KMS-11 (cell line): Measurements from ENCODE around the gene FAM120B.
"Not testable (repeated sequence)": the region's sequence is repeated elsewhere in the genome, so short reads cannot be mapped to it uniquely, and the experiment has no call there.

Experiments
- H2AFZ ChIP-seq: fragments of 200-600 bp; sonication (generic); 2 replicates; pipeline ENCODE4 v1.6.1; 2016; ENCODE audit warnings: antibody characterized with exemption, mixed run types, low read depth
- H3K27ac ChIP-seq: fragments of 200-600 bp; sonication (generic); 2 replicates; pipeline ENCODE4 v1.6.1; 2016; ENCODE audit warnings: mild to moderate bottlenecking, mixed run types
- H3K27me3 ChIP-seq: fragments of 200-600 bp; sonication (generic); 2 replicates; pipeline ENCODE4 v1.6.1; 2017; ENCODE audit warnings: mild to moderate bottlenecking, low read depth, mixed run types, moderate library complexity; ENCODE audit not compliant: insufficient read depth
- H3K36me3 ChIP-seq: fragments of 200-600 bp; sonication (generic); 2 replicates; pipeline ENCODE4 v1.6.1; 2017; ENCODE audit warnings: mild to moderate bottlenecking, mixed run types; ENCODE audit not compliant: insufficient read depth
- H3K4me1 ChIP-seq: fragments of 200-600 bp; sonication (generic); 2 replicates; pipeline ENCODE4 v1.6.1; 2016; ENCODE audit warnings: mild to moderate bottlenecking, low read depth, mixed run types; ENCODE audit not compliant: poor library complexity, severe bottlenecking
- H3K4me2 ChIP-seq: fragments of 200-600 bp; sonication (generic); 2 replicates; pipeline ENCODE4 v1.7.0; 2016; ENCODE audit warnings: mild to moderate bottlenecking, mixed run types
- H3K4me3 ChIP-seq: fragments of 200-600 bp; sonication (generic); IDR thresholded peaks from 2 replicates; pipeline ENCODE4 v1.6.1; 2017; ENCODE audit warnings: low read depth, low read length, mixed read lengths; ENCODE audit not compliant: insufficient read depth
- H3K79me2 ChIP-seq: fragments of 200-600 bp; sonication (generic); 2 replicates; pipeline ENCODE4 v1.6.1; 2016; ENCODE audit warnings: low read depth, mixed run types; ENCODE audit not compliant: insufficient read depth
- H3K9ac ChIP-seq: fragments of 200-600 bp; sonication (generic); 2 replicates; pipeline ENCODE4 v1.6.1; 2016; ENCODE audit warnings: mild to moderate bottlenecking, mixed run types
- H4K20me1 ChIP-seq: fragments of 200-600 bp; sonication (generic); 2 replicates; pipeline ENCODE4 v1.6.1; 2016; ENCODE audit warnings: mild to moderate bottlenecking, mixed run types; ENCODE audit not compliant: insufficient read depth
- CTCF ChIP-seq: fragments of 200-600 bp; sonication (generic); conservative IDR thresholded peaks from 2 replicates; pipeline ENCODE4 v1.6.1; 2017; ENCODE audit warnings: low read depth, mild to moderate bottlenecking, antibody characterized with exemption, low read length, moderate library complexity, mixed read lengths

Gene FAM120B

GRCh38 chr6:170329321-170329720, 22.8 kb downstream of the FAM120B start:
- no peak overlapping the region for H2AFZ ChIP-seq
- H3K4me3 ChIP-seq: no peak overlapping the region
- H3K36me3 ChIP-seq: no peaks in the 10 kb centered on the region
- H3K4me2 ChIP-seq: no peak overlapping the region
- no peak overlapping the region for H3K27ac ChIP-seq
- H3K9ac ChIP-seq: no peak overlapping the region
- H3K79me2 ChIP-seq: no peaks in the 10 kb centered on the region
- TF ChIP-seq CTCF: no peak
- no peaks in the 10 kb centered on the region for H3K27me3 ChIP-seq
- H4K20me1 ChIP-seq: no peaks in the 10 kb centered on the region
- no peaks in the 10 kb centered on the region for H3K4me1 ChIP-seq

DNA sequence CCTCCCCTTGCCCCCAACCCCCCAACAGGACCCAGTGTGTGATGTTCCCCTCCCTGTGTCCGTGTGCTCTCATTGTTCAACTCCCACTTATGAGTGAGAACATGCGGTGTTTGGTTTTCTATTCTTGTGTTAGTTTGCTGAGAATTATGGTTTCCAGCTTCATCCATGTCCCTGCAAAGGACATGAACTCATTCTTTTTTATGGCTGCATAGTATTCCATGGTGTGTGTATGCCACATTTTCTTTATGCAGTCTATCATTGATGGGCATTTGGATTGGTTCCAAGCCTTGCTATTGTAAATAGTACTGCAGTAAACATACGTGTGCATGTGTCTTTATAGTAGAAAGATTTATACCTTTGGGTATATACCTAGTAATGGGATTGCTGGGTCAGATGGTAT, 28.6 kb downstream of the FAM120B start:
- not testable (repeated sequence) for H3K9ac ChIP-seq, H3K27me3 ChIP-seq, H3K36me3 ChIP-seq, H4K20me1 ChIP-seq, H3K79me2 ChIP-seq, H3K4me3 ChIP-seq, H3K4me2 ChIP-seq, H3K4me1 ChIP-seq, H2AFZ ChIP-seq, H3K27ac ChIP-seq

DNA sequence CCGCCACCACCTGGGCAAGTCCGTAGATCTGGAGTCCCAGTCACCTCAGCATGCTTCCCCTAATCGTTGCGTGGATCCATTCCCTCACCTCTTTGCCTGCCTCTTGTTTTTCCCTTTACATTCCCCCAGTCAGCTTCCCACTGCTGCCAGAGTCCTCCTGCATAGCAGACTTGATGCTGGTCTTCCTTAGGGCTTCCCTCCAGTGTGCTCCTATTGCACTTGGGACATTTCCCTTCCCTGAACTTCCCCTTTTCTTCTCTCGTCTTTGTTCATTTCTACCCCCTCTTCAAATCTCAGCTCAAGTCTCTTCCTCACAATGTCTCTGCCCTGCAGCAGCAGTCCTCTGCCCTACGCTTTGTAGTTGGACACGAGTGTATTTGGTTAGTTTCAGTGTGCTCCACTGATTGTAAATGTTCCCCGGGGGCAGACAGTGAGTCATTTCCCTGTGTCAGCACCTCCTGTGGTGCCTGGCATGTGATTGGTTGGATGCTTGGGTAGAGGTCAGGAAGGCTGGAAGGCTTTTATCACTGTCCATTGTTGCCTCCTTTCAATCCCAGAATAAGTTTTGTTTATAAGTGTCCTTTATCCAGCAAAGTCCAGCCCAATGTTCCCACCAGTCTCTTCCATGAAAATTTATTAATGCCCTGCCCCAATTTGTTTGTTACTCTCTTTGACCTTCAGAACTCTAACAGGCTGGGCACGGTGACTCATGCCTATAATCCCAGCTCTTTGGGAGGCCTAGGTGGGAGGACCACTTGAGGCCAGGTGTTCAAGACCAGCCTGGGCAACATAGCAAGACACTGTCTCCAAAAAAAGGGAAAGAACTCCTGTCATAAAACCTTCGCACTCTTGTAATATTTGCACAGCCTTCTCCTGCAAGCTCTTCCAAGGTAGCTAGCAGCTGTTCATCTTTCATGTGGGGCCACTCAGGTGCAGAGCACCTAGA, 38.3 kb downstream of the FAM120B start:
- no peaks in the 10 kb centered on the region for H3K27me3 ChIP-seq
- H3K4me2 ChIP-seq: no peak overlapping the region
- no peak overlapping the region for H2AFZ ChIP-seq
- no peak for TF ChIP-seq CTCF
- H3K36me3 ChIP-seq: no peaks in the 10 kb centered on the region
- H3K4me3 ChIP-seq: no peak overlapping the region
- H3K27ac ChIP-seq: no peak overlapping the region
- no peaks in the 10 kb centered on the region for H4K20me1 ChIP-seq
- H3K4me1 ChIP-seq: no peaks in the 10 kb centered on the region
- H3K79me2 ChIP-seq: no peaks in the 10 kb centered on the region
- no peak overlapping the region for H3K9ac ChIP-seq

DNA sequence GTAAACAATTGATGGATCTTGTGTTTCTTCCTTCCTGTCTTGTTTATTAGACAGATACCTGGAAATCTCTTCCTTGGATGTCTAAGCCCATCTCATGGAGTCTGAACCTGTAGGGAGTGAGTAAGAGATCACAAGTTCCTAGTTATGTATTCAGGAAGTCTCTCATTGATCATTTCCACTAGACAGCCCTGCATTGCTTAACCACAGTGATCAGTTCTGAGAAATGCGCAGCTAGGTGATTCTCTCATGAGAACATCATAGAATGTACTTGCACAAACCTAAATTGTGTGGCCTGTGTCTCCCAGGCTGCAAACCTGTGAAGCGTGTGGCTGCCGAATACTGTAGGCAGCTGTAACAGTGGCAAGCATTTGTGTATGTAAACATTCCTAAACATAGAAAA, 39.1 kb downstream of the FAM120B start:
- no peak overlapping the region for H2AFZ ChIP-seq
- H3K4me3 ChIP-seq: no peak overlapping the region
- H3K4me2 ChIP-seq: no peak overlapping the region
- no peaks in the 10 kb centered on the region for H3K4me1 ChIP-seq
- H3K36me3 ChIP-seq: 0 out of 2 replicates have a peak, but pooled peaks cover 3% of the 10 kb centered on the region
- no peak overlapping the region for H3K9ac ChIP-seq
- no peaks in the 10 kb centered on the region for H3K27me3 ChIP-seq
- TF ChIP-seq CTCF: no peak
- no peak overlapping the region for H3K27ac ChIP-seq
- no peaks in the 10 kb centered on the region for H3K79me2 ChIP-seq
- no peaks in the 10 kb centered on the region for H4K20me1 ChIP-seq

GRCh38 chr6:170346649-170347048, 40.1 kb downstream of the FAM120B start:
- Histone ChIP-seq H3K36me3 (0 out of 2 replicates have a peak, but pooled peaks cover 3% of the 10 kb centered on the region), H3K4me2 (no peak overlapping the region), H3K27ac (peak overlapping the region; percentile 40), H3K79me2 (no peaks in the 10 kb centered on the region), H3K9ac (no peak overlapping the region), H3K27me3 (no peaks in the 10 kb centered on the region), H3K4me1 (no peaks in the 10 kb centered on the region), H4K20me1 (no peaks in the 10 kb centered on the region), H2AFZ (no peak overlapping the region), H3K4me3 (no peak overlapping the region)
- no peak for TF ChIP-seq CTCF
